K562 (cell line): Measurements from ENCODE around the gene CADPS2. TPM values are rescaled to one million over a fixed set of nuclear protein-coding genes. Genes with fewer than 3 reads are reported as not detected.

Experiments
- ERF ChIP-seq: fragments of 450-650 bp; formaldehyde crosslinking; IDR thresholded peaks from 2 replicates; pipeline ENCODE4 v1.4.0; 2020; ENCODE audit warnings: mild to moderate bottlenecking, mixed read lengths
- MAFF ChIP-seq: IDR thresholded peaks from 2 replicates; pipeline ENCODE4 v1.6.1; 2012; ENCODE audit warnings: low read length, improper control_type of control experiment
- POLR2AphosphoS2 ChIP-seq: IDR thresholded peaks from 2 replicates; pipeline ENCODE4 v1.6.1; 2012; ENCODE audit warnings: low read length, improper control_type of control experiment
- PRMT5 ChIP-seq: sonication (generic); formaldehyde crosslinking; IDR thresholded peaks from 2 replicates; pipeline ENCODE4 v1.5.0; 2020; ENCODE audit warnings: missing genetic modification reagents
- TRIM24 ChIP-seq, 2 experiments: fragments of 450-650 bp; IDR thresholded peaks; 2 replicates each; pipeline ENCODE4 v1.6.1; 2016
- YY1 ChIP-seq, 3 experiments: IDR thresholded peaks; 2 replicates each; pipeline ENCODE4 v1.6.1; 2011; ENCODE audit warnings: low read length in 2 of 3, mild to moderate bottlenecking in 2 of 3, moderate library complexity in 2 of 3, borderline replicate concordance in 1 of 3, control low read depth in 1 of 3, low read depth in 1 of 3; ENCODE audit not compliant: insufficient read depth in 3 of 3, insufficient replicate concordance in 2 of 3, control insufficient read depth in 1 of 3, insufficient read length in 1 of 3; ENCODE audit errors: extremely low read depth in 1 of 3
- ZFP91 ChIP-seq: sonication (generic); formaldehyde crosslinking; IDR thresholded peaks from 2 replicates; pipeline ENCODE4 v1.8.0; 2022; ENCODE audit warnings: mild to moderate bottlenecking, missing genetic modification reagents
- ZNF280A ChIP-seq: fragments of 450-650 bp; IDR thresholded peaks from 2 replicates; pipeline ENCODE4 v1.6.1; 2018; ENCODE audit warnings: mild to moderate bottlenecking, low read depth; ENCODE audit not compliant: partially characterized antibody
- ZNF407 ChIP-seq: fragments of 450-650 bp; IDR thresholded peaks from 2 replicates; pipeline ENCODE4 v1.6.1; 2016; ENCODE audit warnings: low read depth
- polyA plus RNA-seq, 8 experiments: library from polyadenylated mRNA; depleted of rRNA in 4 of 8; stranded (reverse) in 5 of 8; unstranded in 3 of 8; fragments of >200 nt; fragmentation: Nextera tagmentation in 2 of 8; fragmentation: Illumina TruSeq in 1 of 8; extraction: Ambion mirVana in 2 of 8; extraction: Trizol in 1 of 8; gene quantifications; 2 replicates each; pipeline versions ENCODE4 v1.2.1 to v1.2.3, GENCODE V29; 2011 to 2014; ENCODE audit warnings: inconsistent platforms in 1 of 8, missing spikeins in 1 of 8
- total RNA-seq, 7 experiments: library from RNA; depleted of rRNA in 6 of 7; stranded (reverse); fragments of >200 nt in 6 of 7; fragmentation: Illumina TruSeq in 2 of 7; extraction: Trizol in 2 of 7; gene quantifications; 2 replicates each; pipeline versions ENCODE4 v1.2.1 to v1.2.3, GENCODE V29; 2011 to 2021; ENCODE audit warnings: low replicate concordance in 1 of 7

Gene CADPS2
- total and polyA plus RNA-seq, 9 of the 15 experiments (the other 6 are each of a cell fraction or from before 2014, with no cell fraction given) = 0.03 to 0.14 (median 0.04) TPM; not detected in 1

- TF ChIP-seq ZNF407 (no peak), ERF (CRISPR knock-in tag) (no peak), ZNF280A (no peak), YY1 (IDR thresholded peaks at IDR 0.05; ENCODE audit: borderline replicate concordance in 1 of 3, control insufficient read depth in 1 of 3, extremely low read depth in 1 of 3, insufficient read depth in 3 of 3, insufficient read length in 1 of 3, insufficient replicate concordance in 2 of 3, low read depth in 1 of 3, low read length in 2 of 3) (no peak), POLR2AphosphoS2 (no peak), ZFP91 (no peak), MAFF (no peak), TRIM24 (IDR thresholded peaks at IDR 0.05) (no peak), PRMT5 (no peak)
Observed at GRCh38 chr7:122448893-122449589, 437.2 kb downstream of the CADPS2 start (continued).
